ENCODE data around the gene COX20.

DNA sequence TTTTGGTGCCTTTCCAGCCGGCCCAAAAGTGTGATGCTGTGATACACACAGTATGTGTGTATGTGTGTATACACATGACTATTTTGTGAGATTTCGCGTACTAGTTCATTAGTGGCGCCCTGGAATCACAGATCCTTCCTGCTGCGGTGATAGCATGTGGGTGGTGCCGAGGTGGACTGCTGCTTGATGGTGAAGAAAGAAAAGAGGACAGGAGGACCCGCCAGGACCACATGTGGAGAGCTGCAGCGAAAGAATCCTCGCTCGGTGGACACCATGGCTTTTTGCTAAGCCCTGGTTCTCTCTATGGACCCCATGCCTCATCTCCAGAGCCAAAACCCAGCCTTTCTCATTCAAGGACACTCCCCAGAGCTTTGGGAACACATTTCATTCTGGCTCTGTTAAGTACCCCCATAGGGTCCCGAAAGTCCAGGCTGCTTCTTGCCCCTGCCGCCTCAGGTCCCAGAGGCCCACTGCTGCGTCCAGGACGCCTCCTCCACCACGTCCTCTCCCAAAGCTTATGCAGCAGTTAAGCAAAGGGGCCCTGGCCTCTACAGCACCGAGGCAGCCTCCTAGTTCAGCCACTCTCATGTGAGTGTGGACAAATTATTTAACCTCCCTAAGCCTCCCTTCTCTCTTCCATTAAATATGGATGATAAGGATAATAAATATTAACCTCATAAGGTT, 32.8 kb upstream of the COX20 start:
- TF ChIP-seq, protein P1, sequence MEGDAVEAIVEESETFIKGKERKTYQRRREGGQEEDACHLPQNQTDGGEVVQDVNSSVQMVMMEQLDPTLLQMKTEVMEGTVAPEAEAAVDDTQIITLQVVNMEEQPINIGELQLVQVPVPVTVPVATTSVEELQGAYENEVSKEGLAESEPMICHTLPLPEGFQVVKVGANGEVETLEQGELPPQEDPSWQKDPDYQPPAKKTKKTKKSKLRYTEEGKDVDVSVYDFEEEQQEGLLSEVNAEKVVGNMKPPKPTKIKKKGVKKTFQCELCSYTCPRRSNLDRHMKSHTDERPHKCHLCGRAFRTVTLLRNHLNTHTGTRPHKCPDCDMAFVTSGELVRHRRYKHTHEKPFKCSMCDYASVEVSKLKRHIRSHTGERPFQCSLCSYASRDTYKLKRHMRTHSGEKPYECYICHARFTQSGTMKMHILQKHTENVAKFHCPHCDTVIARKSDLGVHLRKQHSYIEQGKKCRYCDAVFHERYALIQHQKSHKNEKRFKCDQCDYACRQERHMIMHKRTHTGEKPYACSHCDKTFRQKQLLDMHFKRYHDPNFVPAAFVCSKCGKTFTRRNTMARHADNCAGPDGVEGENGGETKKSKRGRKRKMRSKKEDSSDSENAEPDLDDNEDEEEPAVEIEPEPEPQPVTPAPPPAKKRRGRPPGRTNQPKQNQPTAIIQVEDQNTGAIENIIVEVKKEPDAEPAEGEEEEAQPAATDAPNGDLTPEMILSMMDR (IDR thresholded peaks at IDR 0.05), result no peak
- no peak for TF ChIP-seq FOXJ3 (CRISPR knock-in tag; IDR thresholded peaks at IDR 0.05)
- no peak for TF ChIP-seq CHD2 (IDR thresholded peaks at IDR 0.05; ENCODE audit: low read length, partially characterized antibody)
- TF ChIP-seq GATA2 (CRISPR knock-in tag; IDR thresholded peaks at IDR 0.05), result no peak
- TF ChIP-seq EP300 (IDR thresholded peaks at IDR 0.05; ENCODE audit: borderline replicate concordance in 1 of 2, low read depth in 1 of 2, low read length in 1 of 2), result no peak
